Smooth muscle cell (in vitro differentiated cells): Measurements from ENCODE around the gene TAF1L. TPM values are rescaled to one million over a fixed set of nuclear protein-coding genes. Genes with fewer than 3 reads are reported as not detected.
"Not testable (repeated sequence)": the region's sequence is repeated elsewhere in the genome, so short reads cannot be mapped to it uniquely, and the experiment has no call there.

Experiments
- DNase-seq: peaks from one replicate; lab custom pipeline; 2025; ENCODE audit not compliant: unreplicated experiment; lab: John Stamatoyannopoulos, UW
- H2AFZ ChIP-seq: fragments of 200-600 bp; sonication (generic); 2 replicates; pipeline ENCODE4 v1.6.0; 2016; ENCODE audit warnings: antibody characterized with exemption, low read depth, mild to moderate bottlenecking
- H3F3A ChIP-seq: fragments of 200-600 bp; sonication (generic); 2 replicates; pipeline ENCODE4 v1.6.0; 2017; ENCODE audit warnings: antibody characterized with exemption, low read depth
- H3K27ac ChIP-seq: fragments of 200-600 bp; sonication (generic); 2 replicates; pipeline ENCODE4 v1.5.1; 2016; ENCODE audit warnings: low read depth, mild to moderate bottlenecking
- H3K27me3 ChIP-seq: fragments of 200-600 bp; sonication (generic); 2 replicates; pipeline ENCODE4 v1.6.1; 2016; ENCODE audit warnings: low read depth, mild to moderate bottlenecking
- H3K36me3 ChIP-seq: fragments of 200-600 bp; sonication (generic); 2 replicates; pipeline ENCODE4 v1.5.1; 2016; ENCODE audit warnings: low read depth
- H3K4me1 ChIP-seq: fragments of 200-600 bp; sonication (generic); 2 replicates; pipeline ENCODE4 v1.5.1; 2016; ENCODE audit warnings: low read depth
- H3K4me2 ChIP-seq: fragments of 200-600 bp; sonication (generic); 2 replicates; pipeline ENCODE4 v1.6.0; 2016; ENCODE audit warnings: mild to moderate bottlenecking
- H3K4me3 ChIP-seq: fragments of 200-600 bp; sonication (generic); 2 replicates; pipeline ENCODE4 v1.5.1; 2016; ENCODE audit warnings: mild to moderate bottlenecking
- H3K79me2 ChIP-seq: fragments of 200-600 bp; sonication (generic); 2 replicates; pipeline ENCODE4 v1.6.0; 2016; ENCODE audit warnings: low read depth, mild to moderate bottlenecking
- H3K9ac ChIP-seq: fragments of 200-600 bp; sonication (generic); 2 replicates; pipeline ENCODE4 v1.6.0; 2016; ENCODE audit warnings: low read depth
- H3K9me3 ChIP-seq: fragments of 200-600 bp; sonication (generic); replicated peaks from 2 replicates; pipeline ENCODE4 v1.5.1; 2016; ENCODE audit warnings: low read depth
- H4K20me1 ChIP-seq: fragments of 200-600 bp; sonication (generic); 2 replicates; pipeline ENCODE4 v1.6.0; 2016; ENCODE audit warnings: low read depth
- CTCF ChIP-seq: fragments of 200-600 bp; sonication (generic); IDR thresholded peaks from 2 replicates; pipeline ENCODE4 v1.5.1; 2017; ENCODE audit warnings: borderline replicate concordance, mild to moderate bottlenecking, antibody characterized with exemption; ENCODE audit not compliant: insufficient read depth, poor library complexity, severe bottlenecking
- WGBS: methylation state at CpG from one replicate; pipeline ENCODE4 v1.1.7; 2016; ENCODE audit warnings: low lambda C conversion rate; 5-methylcytosine and 5-hydroxymethylcytosine counted together
- polyA plus RNA-seq: library from polyadenylated mRNA; unstranded; fragments of >200 nt; fragmentation: Nextera tagmentation; extraction: Ambion mirVana; gene quantifications from 2 replicates; pipeline ENCODE4 v1.2.1, GENCODE V29; 2016
- total RNA-seq: library from RNA; depleted of rRNA; stranded (reverse); fragments of >200 nt; gene quantifications from 2 replicates; pipeline ENCODE4 v1.2.3, GENCODE V29; 2014

Gene TAF1L
- total and polyA plus RNA-seq, 2 experiments from 2014 or later = 0.02 TPM; not detected in 1

DNA sequence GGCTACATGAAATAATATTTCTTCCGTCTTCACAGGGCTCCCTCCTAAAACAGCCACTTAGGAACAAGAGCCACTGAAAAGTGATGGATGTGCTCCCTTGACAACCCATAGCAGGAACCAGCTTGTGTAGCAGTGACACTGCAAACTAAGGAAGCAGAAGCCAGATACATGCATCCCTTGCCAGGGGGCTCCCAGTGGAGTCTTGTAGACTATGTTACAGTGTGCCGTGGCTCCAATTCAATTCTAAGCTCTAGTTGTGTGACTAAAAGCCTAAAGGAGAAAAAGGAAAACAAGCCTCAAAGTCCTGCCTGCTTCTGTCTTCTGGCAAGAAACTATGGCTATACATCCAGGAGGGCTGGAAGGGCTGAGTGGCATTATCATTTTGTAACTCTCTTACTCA lies 12.2 kb upstream of the TAF1L start:
- 95% methylated on average over 2 of the region's 2 CpGs for WGBS

DNA sequence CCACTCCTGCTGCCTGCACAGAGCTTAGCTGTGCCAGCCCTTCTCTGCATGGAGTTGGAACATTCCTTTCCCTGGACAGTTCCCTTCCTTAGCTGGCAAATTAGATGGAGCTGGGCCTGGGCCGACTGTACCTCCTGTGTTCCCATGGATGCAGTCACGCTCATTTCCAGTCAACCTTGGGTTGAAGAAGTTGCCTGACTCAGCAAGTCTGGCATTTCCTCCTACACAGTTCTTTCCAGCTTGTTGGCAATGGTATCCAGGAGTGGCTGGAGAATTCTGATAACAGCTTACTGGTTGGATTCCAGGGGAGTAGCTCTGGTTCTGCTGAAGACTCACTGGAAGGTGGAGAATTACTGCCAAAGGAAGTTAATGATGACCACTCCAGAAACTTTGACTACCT lies 9.2 kb upstream of the TAF1L start:
- H3K79me2 ChIP-seq = no peaks in the 10 kb centered on the region
- peak overlapping the region; percentile 27 for H3K27ac ChIP-seq
- no peak for TF ChIP-seq CTCF
- H3K9me3 ChIP-seq = no peaks in the 10 kb centered on the region
- no peak overlapping the region for H3K9ac ChIP-seq
- H3K27me3 ChIP-seq = no peaks in the 10 kb centered on the region
- no peak overlapping the region for H2AFZ ChIP-seq
- DNase-seq = no peak
- no peaks in the 10 kb centered on the region for H3K36me3 ChIP-seq
- H3K4me1 ChIP-seq = no peaks in the 10 kb centered on the region
- H3K4me2 ChIP-seq = no peak overlapping the region
- H4K20me1 ChIP-seq = no peaks in the 10 kb centered on the region
- 46% methylated on average over 2 of the region's 2 CpGs for WGBS
- H3K4me3 ChIP-seq = no peak overlapping the region
- no peaks in the 10 kb centered on the region for H3F3A ChIP-seq

More for the DNA sequence above, 12.2 kb upstream of the TAF1L start:
- DNase-seq = no peak
- no peak overlapping the region for H3K9ac ChIP-seq
- no peaks in the 10 kb centered on the region for H3K36me3 ChIP-seq
- no peaks in the 10 kb centered on the region for H3F3A ChIP-seq
- H3K27ac ChIP-seq = no peak overlapping the region
- no peaks in the 10 kb centered on the region for H3K27me3 ChIP-seq
- H3K79me2 ChIP-seq = no peaks in the 10 kb centered on the region
- H4K20me1 ChIP-seq = no peaks in the 10 kb centered on the region
- no peak for TF ChIP-seq CTCF
- H2AFZ ChIP-seq = no peak overlapping the region
- no peak overlapping the region for H3K4me2 ChIP-seq
- H3K4me3 ChIP-seq = no peak overlapping the region
- H3K9me3 ChIP-seq = no peaks in the 10 kb centered on the region
- H3K4me1 ChIP-seq = no peaks in the 10 kb centered on the region

DNA sequence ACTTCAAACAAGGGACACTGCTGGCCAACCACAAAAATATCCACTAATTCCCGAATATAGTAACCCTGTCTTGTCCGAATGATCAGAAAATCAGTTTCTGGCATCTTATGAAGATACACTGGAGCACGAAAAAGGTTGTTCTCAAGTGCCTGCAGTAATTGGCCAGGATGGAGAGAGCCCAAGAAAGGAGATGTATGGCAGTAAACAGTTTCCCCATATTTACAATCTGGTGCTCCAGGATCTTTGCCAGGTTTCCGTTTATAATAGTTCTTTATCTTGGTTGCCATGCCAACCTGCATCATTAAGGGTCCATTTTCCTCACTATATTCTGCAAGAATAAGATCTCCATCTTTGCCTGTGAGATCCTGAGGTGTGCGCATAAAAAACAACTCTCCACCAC lies 2.3 kb downstream of the TAF1L start:
- not testable (repeated sequence) for H3K4me2 ChIP-seq, H4K20me1 ChIP-seq, H3F3A ChIP-seq, DNase-seq, H3K9ac ChIP-seq, H3K9me3 ChIP-seq, H3K36me3 ChIP-seq, H3K27me3 ChIP-seq, H3K4me3 ChIP-seq, H3K4me1 ChIP-seq, H3K79me2 ChIP-seq, H3K27ac ChIP-seq, H2AFZ ChIP-seq
- 84% methylated on average over 5 of the region's 5 CpGs for WGBS

- Histone ChIP-seq H4K20me1 (no peaks in the 10 kb centered on the region), H3K27me3 (no peaks in the 10 kb centered on the region), H3K4me3 (no peak overlapping the region), H3K27ac (no peak overlapping the region), H3K79me2 (no peaks in the 10 kb centered on the region), H3K4me2 (no peak overlapping the region), H3F3A (no peaks in the 10 kb centered on the region), H2AFZ (no peak overlapping the region), H3K9me3 (no peaks in the 10 kb centered on the region), H3K4me1 (no peaks in the 10 kb centered on the region), H3K9ac (no peak overlapping the region), H3K36me3 (no peaks in the 10 kb centered on the region)
- WGBS = 88% methylated on average over 9 of the region's 9 CpGs
- TF ChIP-seq CTCF = no peak
- no peak for DNase-seq
These were observed 3.5 kb downstream of the TAF1L start for GRCh38 chr9:32631991-32632390.
